GM19351 (cell line): ENCODE measurements around the gene SPAG9.
"Not testable (repeated sequence)": the region's sequence is repeated elsewhere in the genome, so short reads cannot be mapped to it uniquely, and the experiment has no call there.

Source experiments
- ATAC-seq: cut with Tn5 transposase; IDR thresholded peaks from one replicate; pipeline ENCODE4 v1.9.1; 2021; ENCODE audit warnings: mild to moderate bottlenecking, moderate library complexity; ENCODE audit not compliant: unreplicated experiment

SPAG9 gene

GRCh38 chr17:51087072-51087757 lies 33.5 kb downstream of the SPAG9 start:
- ATAC-seq: no peak

DNA sequence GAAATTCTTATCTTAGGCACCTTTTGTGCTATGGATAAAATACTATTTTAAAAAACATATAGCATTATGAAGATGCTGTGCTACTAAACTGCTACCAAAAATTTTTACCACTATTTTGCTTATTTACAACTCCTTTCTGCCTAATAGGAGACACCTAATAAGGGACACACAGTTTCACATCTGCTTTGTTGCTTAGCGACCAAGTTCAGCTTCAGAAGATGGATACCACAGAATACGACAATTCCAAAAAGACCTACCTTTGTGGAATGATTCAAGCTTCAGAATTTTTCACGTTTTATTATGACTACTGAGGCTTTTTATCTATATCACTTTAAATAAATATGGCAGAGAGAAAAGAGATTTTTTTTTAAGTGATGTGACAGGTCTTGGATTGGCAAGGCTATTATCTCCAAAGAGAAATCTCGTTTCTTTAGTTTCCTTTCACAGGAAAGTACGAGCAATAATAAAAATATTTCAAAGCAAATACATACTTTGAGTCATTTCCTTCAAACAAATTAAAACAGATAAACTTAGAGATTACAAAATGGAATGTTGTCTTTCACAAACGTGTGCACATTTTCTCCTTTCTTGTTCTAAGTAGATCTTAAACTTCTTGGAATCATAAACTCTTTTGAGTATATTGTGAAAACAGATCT lies 35.4 kb downstream of the SPAG9 start:
- no peak for ATAC-seq

- no peak for ATAC-seq
Measured at GRCh38 chr17:51083981-51084380, 36.7 kb downstream of the SPAG9 start.

- not testable (repeated sequence) for ATAC-seq
Measured at GRCh38 chr17:51083364-51083763, 37.3 kb downstream of the SPAG9 start.

- ATAC-seq: no peak
Measured at GRCh38 chr17:51079049-51079448, 41.6 kb downstream of the SPAG9 start.

DNA sequence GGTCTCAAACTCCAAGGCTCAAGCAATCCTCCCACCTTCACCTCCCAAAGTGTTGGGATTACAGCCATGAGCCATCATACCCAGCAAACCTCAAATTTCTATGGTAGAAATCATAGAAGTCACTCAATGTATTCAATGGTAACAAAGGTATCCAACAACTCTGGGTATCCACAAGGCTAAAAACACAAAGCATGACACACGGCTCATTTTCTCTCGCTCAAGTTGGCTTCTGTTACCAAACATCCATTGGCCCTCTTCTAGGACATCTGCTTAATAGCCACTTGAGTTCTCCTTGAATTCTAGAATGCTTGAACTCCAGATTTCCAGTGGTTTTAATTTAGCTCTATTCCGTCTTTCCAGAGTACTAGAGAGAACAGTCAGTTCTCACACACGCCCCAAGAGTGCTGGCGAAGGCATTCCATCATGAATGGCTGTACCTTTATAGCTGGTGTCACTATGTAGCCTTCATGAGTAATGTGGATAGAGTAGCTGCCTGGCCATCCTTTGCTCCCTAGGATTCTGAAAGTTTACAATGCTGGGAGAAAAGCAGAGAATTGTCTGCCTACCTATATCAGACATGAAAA lies 42.6 kb downstream of the SPAG9 start:
- no peak for ATAC-seq

- no peak for ATAC-seq
Measured at GRCh38 chr17:51076821-51077220, 43.8 kb downstream of the SPAG9 start.

DNA sequence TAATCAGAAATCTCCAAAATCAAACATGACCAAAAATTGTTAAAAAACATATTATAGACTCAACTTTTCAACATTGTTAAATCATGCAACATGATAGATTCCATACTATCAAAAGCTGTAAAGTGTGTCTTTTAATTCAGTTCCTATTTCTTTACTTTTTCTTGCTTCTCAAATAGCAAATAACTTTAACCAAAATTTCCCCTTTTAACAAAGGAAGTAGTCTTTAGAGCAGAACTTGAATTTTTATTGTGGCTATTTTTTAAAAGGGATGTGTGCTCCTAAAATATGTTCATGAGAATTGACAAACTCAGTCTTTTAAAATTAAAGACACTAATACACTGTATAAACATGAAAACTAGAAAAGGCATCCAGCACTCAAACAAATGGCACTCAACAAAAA lies 49.1 kb downstream of the SPAG9 start:
- no peak for ATAC-seq

GRCh38 chr17:51065466-51065865 lies 55.2 kb downstream of the SPAG9 start:
- ATAC-seq: no peak

GRCh38 chr17:51064061-51064735 lies 56.5 kb downstream of the SPAG9 start:
- no peak for ATAC-seq

GRCh38 chr17:51060396-51060795 lies 60.3 kb downstream of the SPAG9 start:
- ATAC-seq: no peak

DNA sequence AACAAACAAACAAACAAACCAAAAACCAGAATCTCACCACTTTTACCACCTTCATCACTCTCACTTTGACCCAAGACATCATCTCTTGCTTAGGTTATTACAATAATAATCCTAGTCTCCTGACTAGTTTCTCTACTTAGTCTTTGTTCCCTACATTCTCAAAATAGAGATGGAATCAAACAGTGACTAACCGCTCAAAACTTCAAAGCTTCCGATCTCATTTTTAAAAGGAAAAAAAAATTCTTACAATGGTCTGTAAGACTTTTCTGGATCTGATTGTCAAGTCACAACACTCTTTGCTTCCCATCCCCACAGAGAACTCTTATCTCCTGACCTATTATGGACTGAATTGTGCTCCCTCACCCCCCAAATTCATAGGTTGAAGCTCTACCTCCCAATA lies 60.9 kb downstream of the SPAG9 start:
- ATAC-seq: no peak

GRCh38 chr17:51057534-51057933 lies 63.1 kb downstream of the SPAG9 start:
- no peak for ATAC-seq

- peak; percentile 51 for ATAC-seq
Measured at GRCh38 chr17:51056813-51057510, 63.7 kb downstream of the SPAG9 start.

- no peak for ATAC-seq
Measured at GRCh38 chr17:51054748-51055147, 65.9 kb downstream of the SPAG9 start.

DNA sequence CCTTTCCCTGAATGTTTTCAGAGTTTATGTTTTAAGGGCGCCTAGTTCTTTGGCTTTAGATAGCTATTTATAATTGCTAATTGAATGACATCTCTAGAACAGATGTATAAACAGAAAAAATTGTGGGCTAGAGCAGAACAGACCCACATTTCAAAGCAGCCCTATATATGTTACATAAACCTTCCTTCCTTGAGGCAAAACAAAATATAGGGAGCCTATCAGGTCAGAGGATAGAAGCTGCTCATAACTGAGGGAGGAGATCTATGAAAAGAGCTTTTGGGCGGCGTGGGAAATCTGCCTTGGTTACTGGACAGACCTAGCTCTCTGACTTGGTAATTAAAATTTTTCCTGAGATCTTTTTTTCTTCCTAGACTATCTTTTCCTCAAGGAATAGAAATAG lies 68.4 kb downstream of the SPAG9 start:
- no peak for ATAC-seq

DNA sequence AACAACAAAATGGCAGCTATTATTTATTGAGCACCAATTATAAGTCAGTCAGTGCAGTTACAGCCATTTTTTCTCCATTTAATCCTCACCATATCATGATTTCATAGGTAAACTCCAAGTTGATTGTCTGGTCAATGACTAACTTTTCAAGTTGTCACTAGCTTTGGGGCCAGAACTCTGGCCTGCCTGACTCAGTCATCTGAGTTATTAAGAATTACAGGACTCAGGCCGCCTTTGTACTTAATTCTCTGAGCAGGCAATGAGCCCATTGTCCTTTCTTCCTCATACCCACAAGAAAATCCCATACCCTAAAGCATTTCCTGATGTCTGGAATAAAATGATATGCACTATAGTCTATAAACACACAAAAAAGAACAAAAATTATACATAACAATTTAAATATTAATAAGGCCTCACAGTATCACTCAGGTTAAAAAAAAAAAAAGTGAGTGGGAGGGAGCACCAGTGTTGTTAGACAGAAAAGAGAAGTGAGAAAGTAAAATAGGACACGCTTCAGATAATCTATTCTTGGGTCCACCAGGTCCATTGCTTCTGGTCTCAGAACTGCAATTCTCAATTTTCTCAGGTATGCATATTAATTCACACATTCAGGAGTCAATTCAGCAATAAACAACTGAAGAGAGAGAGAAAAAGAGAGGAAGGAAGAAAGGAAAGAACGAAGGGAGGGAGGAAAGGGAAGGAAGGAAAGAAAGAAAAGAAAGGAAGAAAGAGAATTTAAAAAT lies 70.2 kb downstream of the SPAG9 start:
- ATAC-seq: peak; percentile 86

- no peak for ATAC-seq
Measured at GRCh38 chr17:51046514-51047384, 73.9 kb downstream of the SPAG9 start.

DNA sequence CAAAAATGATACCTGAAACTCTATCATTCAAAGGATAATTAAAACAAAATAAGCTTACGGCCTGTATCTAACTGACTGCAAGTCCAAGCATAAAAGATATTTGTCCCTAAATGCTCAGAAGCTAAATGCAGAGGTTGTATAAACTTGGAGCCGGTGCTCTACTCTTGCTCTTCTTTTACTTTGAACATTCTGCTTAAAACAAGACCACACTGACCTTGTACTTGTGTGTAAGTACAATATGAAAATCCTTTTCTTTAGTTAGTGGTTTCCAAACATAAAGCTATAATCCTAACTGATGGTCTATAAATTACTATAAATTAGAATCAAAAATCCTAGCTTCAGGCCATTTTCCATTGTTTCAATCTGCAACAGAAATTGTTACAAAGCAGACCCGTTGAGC lies 74.6 kb downstream of the SPAG9 start:
- no peak for ATAC-seq

GRCh38 chr17:51045621-51046020 lies 75.0 kb downstream of the SPAG9 start:
- no peak for ATAC-seq
